LNCaP clone FGC (cell line): Measurements from ENCODE around the gene JPH2.

Source experiments
- DNase-seq: peaks from one replicate; pipeline ENCODE4 v3.0.0-alpha.2; 2011; ENCODE audit warnings: low read depth
- H3K4me3 ChIP-seq: 2 replicates; pipeline ENCODE4 v1.5.1; 2011; ENCODE audit warnings: mild to moderate bottlenecking, low read depth, low read length, control low read depth
- CTCF ChIP-seq: IDR thresholded peaks from 2 replicates; pipeline ENCODE4 v1.5.1; 2012; ENCODE audit warnings: mild to moderate bottlenecking; ENCODE audit not compliant: control insufficient read depth, insufficient read depth; ENCODE audit errors: extremely low read depth

Gene JPH2

GRCh38 chr20:44068316-44069201 lies 118.4 kb downstream of the JPH2 start:
- DNase-seq = no peak
- no peak for TF ChIP-seq CTCF

DNA sequence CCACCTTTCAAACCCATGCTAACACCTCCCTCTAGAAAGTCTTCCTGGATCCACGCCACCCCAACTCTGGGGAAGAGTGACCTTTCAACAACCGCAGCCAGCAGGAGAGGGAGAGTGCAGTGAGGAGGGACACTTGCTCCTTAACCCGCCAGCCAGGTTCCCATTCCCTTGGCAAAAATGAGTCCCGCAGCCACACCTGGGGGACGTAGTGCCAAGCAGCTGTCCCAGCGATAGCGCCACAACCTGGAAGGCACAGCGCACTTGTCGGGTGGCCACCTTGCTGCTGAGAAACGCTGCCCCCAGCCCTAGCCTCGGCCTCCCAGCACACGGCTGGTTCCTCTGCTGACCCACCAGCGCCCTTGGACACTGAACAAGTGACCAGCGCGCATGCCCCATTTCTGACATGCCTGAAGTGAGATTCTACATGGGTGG lies 119.3 kb downstream of the JPH2 start:
- H3K4me3 ChIP-seq = no peak overlapping the region
- DNase-seq = no peak
- TF ChIP-seq CTCF = no peak

More at GRCh38 chr20:44068316-44069201, 118.4 kb downstream of the JPH2 start:
- H3K4me3 ChIP-seq = no peak overlapping the region

DNA sequence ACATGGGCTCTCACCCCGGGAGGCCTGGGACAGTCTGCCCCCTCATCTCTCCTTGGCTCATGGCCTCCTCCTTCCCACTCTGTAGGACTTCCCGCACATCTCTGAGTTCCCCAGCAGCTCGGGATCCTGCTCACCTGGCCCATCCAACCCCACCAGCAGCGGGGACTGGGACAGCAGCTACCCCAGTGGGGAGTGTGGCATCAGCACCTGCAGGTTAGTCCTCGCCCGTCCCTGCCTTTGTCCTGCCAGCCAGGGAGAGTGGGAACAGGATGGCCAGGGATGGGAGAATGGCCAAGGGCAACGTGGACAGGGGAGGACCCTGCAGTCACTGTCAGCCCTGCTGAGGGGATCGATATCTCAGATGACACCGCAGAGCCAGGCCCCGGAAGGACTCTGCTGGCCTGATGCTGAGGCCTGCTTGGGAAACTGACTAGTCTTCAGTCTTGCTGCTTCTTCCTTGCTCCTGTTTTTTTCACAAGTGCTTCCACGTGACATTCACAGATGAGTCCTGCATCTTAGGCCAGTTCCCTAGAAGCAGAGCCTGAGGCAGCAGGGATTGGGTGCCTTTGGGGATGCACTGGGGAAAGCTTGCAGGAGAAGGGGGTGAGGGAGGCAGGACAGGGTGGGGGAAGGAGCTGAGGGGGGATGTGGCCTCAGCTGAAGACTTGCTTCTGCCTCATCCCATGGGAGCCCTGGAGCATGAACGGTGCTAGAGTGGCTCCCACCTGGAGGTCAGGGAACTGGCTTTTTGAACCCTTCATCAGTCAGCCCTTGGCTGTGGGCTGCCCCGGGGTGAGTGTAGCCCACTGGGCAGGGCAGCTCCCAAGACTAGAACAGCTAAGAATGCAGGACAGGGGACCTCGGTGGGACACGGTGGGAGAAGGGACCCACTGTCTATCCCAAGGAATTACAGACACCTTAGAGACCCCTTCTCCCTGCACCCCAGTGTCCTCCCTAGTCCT lies 120.1 kb downstream of the JPH2 start:
- DNase-seq = no peak
- H3K4me3 ChIP-seq = no peak overlapping the region
- no peak for TF ChIP-seq CTCF

DNA sequence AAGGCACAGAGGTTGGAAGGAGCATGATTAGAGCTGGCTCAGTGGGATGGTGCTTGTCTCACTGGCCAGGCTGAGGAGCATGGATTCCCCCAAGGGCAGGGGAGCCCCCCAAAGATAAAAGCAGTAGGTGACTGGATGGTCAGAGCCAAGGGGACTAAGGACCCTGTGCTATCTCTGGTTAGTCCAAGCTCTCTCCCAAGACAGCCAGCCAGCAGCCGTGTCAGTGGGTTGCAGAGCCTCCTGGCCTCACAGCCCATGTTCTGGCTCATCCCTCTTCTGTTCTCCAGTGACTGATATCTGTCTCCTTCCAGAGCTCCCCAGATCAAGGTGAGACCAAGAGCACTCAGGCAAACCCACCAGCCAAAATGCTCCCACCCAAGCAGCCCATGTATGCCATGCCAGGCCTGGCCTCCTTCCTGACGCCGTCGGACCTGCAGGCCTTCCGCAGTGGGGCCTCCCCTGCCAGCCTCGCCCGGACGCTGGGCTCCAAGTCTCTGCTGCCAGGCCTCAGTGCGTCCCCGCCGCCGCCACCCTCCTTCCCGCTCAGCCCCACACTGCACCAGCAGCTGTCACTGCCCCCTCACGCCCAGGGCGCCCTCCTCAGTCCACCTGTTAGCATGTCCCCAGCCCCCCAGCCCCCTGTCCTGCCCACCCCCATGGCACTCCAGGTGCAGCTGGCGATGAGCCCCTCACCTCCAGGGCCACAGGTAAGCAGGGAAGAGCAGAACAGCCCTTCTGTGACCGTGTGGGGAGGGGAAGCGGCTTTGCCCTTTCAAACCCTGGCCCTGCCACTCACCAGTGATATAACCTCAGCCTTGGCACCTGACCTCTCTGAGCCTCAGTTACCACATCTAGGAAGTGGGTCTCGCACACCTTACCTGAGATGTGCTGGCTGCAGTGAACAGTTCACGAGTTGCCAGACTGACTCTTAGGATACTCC lies 121.3 kb downstream of the JPH2 start:
- no peak for DNase-seq
- no peak for TF ChIP-seq CTCF
- H3K4me3 ChIP-seq = no peak overlapping the region

DNA sequence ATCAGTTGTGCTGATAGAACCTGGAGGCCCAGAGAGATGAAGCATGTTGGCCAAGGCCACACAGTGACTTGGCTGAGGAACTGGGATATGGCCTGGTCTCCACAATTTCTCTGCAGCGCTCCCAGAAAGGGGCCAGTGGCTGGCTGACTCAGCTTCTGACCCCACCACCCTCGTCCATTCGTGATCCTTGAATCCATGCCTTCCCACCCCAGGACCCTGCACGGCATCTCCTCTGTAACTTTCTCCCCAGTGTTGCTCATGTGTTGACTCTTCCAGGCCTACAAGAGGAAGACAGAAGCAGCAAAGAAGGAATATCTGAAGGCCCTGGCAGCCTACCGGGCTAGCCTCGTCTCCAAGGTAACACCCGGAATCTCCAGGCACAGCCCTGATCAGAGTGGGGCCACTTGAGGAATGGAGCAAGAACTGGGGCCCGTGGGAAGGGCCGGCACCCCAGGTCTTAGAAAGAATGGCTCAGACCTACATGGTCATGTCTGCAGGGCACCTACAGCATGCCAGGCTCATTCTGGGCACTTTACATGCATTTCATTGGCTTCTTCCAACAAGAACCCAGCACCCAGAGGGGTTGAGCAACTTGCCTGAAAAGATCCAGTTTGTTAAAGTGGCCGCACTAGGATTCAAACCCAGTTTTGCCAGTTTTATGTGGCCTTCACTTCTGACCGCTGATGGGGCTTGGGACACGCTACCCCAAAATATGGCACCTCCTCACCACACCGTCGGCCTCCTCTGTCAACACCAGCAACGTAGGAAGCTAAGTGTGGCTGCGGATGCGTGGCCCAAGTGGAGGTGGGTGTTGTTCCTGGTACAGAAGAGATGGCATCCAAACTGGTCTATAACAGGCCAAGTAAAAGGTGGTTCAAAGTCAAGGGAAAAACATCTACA lies 122.2 kb downstream of the JPH2 start:
- TF ChIP-seq CTCF = no peak
- no peak overlapping the region for H3K4me3 ChIP-seq
- no peak for DNase-seq
